DND-41 (cell line): ENCODE measurements around the gene ZIK1.

Experiments used
- ATAC-seq: fragments of 200-7000 bp; cut with Tn5 transposase; 3 replicates; pipeline ENCODE4 v1.9.1; 2021; ENCODE audit warnings: low read depth; ENCODE audit not compliant: insufficient read depth
- DNase-seq: peaks from one replicate; pipeline ENCODE4 v3.0.0-alpha.2; 2020
- H2AFZ ChIP-seq: 2 replicates; pipeline ENCODE4 v1.6.0; 2012; ENCODE audit warnings: low read depth, low read length
- H3K27ac ChIP-seq: 2 replicates; pipeline ENCODE4 v1.5.1; 2012; ENCODE audit warnings: low read length, inconsistent platforms
- H3K27me3 ChIP-seq: fragments of 200-600 bp; sonication (generic); 2 replicates; pipeline ENCODE4 v1.6.0; 2012; ENCODE audit warnings: low read length, mild to moderate bottlenecking, inconsistent platforms; ENCODE audit not compliant: insufficient read depth, poor library complexity
- H3K36me3 ChIP-seq: 2 replicates; pipeline ENCODE4 v1.5.1; 2012; ENCODE audit warnings: low read length, inconsistent platforms; ENCODE audit not compliant: insufficient read depth
- H3K4me1 ChIP-seq: 2 replicates; pipeline ENCODE4 v1.5.1; 2012; ENCODE audit warnings: mild to moderate bottlenecking, low read length; ENCODE audit not compliant: insufficient read depth
- H3K4me2 ChIP-seq: 2 replicates; pipeline ENCODE4 v1.6.0; 2012; ENCODE audit warnings: mild to moderate bottlenecking, moderate library complexity, low read length, inconsistent platforms; ENCODE audit not compliant: insufficient read depth
- H3K4me3 ChIP-seq, 2 experiments: fragments of 200-600 bp in 1 of 2; shearing (Covaris generic) in 1 of 2; 2 replicates each; pipeline ENCODE4 v1.5.1; 2012 to 2016; ENCODE audit warnings: inconsistent platforms in 2 of 2, low read length in 2 of 2, mild to moderate bottlenecking in 2 of 2, low read depth in 1 of 2, moderate library complexity in 1 of 2
- H3K79me2 ChIP-seq: 2 replicates; pipeline ENCODE4 v1.6.0; 2012; ENCODE audit warnings: low read length, inconsistent platforms; ENCODE audit not compliant: insufficient read depth
- H3K9ac ChIP-seq: 2 replicates; pipeline ENCODE4 v1.6.0; 2012; ENCODE audit warnings: low read depth, mild to moderate bottlenecking, inconsistent platforms, low read length, moderate library complexity
- H3K9me3 ChIP-seq: 2 replicates; pipeline ENCODE4 v1.5.1; 2012; ENCODE audit warnings: low read length, moderate library complexity, mild to moderate bottlenecking, inconsistent platforms; ENCODE audit not compliant: insufficient read depth, severe bottlenecking
- H4K20me1 ChIP-seq: 2 replicates; pipeline ENCODE4 v1.6.0; 2012; ENCODE audit warnings: low read length; ENCODE audit not compliant: insufficient read depth
- EZH2 ChIP-seq: IDR thresholded peaks from 3 replicates; pipeline ENCODE4 v1.6.1; 2012; ENCODE audit warnings: borderline replicate concordance, low read depth, mild to moderate bottlenecking, moderate library complexity, low read length, inconsistent platforms; ENCODE audit not compliant: severe bottlenecking
- TF ChIP-seq, protein P1 (sequence below): IDR thresholded peaks from 2 replicates; pipeline ENCODE4 v1.5.1; 2012; ENCODE audit warnings: borderline replicate concordance, low read length, moderate library complexity, mild to moderate bottlenecking; ENCODE audit not compliant: poor library complexity, severe bottlenecking; ENCODE audit errors: extremely low read depth

Gene ZIK1

DNA sequence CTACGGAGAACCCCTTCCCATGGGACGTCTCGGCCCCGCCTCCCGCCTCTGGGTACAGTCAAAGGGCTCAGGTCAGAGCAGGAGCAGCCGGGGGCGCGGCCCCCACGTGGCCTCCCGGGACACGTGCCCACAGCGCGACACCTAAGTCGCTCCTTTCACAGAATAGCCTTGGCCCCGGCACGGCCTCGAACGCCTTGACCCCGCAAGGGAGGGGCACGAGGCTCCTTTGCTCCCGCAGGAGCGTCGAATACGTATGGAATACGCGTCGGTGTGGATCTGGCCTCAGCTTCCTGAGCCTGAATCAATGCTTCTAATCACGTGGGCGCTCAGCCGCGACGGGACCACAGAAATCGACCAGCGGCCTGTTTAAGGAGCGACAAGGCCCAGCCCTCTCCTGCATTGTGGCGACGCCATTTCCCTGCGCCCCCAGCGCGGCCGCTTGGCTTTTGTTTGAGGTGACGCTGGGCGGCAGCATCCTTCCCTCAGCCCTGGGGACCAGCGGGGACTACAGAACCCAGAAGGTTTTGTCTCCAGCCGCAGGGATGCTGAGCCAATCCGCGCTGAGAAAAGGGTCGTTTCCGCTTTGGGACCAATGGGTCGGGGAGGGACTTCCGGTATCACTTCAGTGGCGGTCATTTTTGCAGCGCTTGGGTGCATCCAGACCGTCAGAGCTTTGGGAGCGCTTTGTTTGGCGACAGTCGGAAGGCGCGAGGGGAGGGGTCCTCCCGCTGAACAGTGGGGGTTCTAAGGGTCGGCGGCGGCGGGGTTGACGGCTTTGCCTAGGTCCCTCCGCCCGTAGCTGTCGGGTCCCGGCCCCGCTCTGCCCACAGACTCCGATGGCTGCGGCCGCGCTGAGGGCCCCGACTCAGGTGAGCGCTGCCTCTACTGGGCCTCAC, at the start of gene ZIK1:
ZIK1 (plus strand) TSS at position 625 of the 896 bp plus-strand sequence; CDS start at position 837, 212 bp downstream.
- H3K9ac ChIP-seq = peak within 1 kb of the TSS; percentile 76
- peak within 1 kb of the TSS; percentile 98 for H3K4me2 ChIP-seq
- peaks cover 46% of the 10 kb centered on the region for H3K36me3 ChIP-seq
- peak within 1 kb of the TSS; percentile 72 for H3K27ac ChIP-seq
- TF ChIP-seq, protein P1, sequence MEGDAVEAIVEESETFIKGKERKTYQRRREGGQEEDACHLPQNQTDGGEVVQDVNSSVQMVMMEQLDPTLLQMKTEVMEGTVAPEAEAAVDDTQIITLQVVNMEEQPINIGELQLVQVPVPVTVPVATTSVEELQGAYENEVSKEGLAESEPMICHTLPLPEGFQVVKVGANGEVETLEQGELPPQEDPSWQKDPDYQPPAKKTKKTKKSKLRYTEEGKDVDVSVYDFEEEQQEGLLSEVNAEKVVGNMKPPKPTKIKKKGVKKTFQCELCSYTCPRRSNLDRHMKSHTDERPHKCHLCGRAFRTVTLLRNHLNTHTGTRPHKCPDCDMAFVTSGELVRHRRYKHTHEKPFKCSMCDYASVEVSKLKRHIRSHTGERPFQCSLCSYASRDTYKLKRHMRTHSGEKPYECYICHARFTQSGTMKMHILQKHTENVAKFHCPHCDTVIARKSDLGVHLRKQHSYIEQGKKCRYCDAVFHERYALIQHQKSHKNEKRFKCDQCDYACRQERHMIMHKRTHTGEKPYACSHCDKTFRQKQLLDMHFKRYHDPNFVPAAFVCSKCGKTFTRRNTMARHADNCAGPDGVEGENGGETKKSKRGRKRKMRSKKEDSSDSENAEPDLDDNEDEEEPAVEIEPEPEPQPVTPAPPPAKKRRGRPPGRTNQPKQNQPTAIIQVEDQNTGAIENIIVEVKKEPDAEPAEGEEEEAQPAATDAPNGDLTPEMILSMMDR = peak; percentile 47
- no peak for TF ChIP-seq EZH2
- H3K27me3 ChIP-seq = no peaks in the 10 kb centered on the region
- peaks cover 33% of the 10 kb centered on the region for H3K4me1 ChIP-seq
- ATAC-seq (peak; percentile 91), DNase-seq (peak; percentile 95)
- peaks cover 37% of the 10 kb centered on the region for H3K79me2 ChIP-seq
- peaks cover 60% of the 10 kb centered on the region for H3K9me3 ChIP-seq
- H3K4me3 ChIP-seq = peak within 1 kb of the TSS; percentile 75 to 94
- H4K20me1 ChIP-seq = no peaks in the 10 kb centered on the region
- H2AFZ ChIP-seq = peak within 1 kb of the TSS; percentile 99

DNA sequence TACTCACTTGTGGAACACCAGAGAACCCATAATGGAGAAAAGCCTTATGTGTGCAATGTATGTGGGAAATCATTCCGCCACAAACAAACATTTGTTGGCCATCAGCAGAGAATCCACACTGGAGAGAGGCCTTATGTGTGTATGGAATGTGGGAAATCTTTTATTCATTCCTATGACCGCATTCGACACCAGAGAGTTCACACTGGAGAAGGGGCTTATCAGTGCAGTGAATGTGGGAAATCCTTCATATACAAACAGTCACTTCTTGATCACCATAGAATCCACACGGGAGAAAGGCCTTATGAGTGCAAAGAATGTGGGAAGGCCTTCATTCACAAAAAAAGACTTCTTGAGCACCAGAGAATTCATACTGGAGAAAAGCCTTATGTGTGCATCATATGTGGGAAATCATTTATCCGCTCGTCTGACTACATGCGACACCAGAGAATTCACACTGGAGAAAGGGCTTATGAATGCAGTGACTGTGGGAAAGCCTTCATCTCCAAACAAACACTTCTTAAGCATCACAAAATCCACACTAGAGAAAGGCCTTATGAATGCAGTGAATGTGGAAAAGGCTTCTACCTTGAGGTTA, 45.9 kb upstream of the ZIK1 start:
- H3K36me3 ChIP-seq = peaks cover 100% of the 10 kb centered on the region
- H3K27ac ChIP-seq = no peak overlapping the region
- H3K4me1 ChIP-seq = no peaks in the 10 kb centered on the region
- no peak overlapping the region for H3K4me2 ChIP-seq
- no peak overlapping the region for H3K9ac ChIP-seq
- ATAC-seq (no peak), DNase-seq (no peak)
- peaks cover 23% of the 10 kb centered on the region; the same call in 1 of the 2 replicates for H3K79me2 ChIP-seq
- H2AFZ ChIP-seq = no peak overlapping the region
- no peaks in the 10 kb centered on the region for H3K27me3 ChIP-seq
- H4K20me1 ChIP-seq = no peaks in the 10 kb centered on the region
- peaks cover 79% of the 10 kb centered on the region for H3K9me3 ChIP-seq
- no peak for TF ChIP-seq EZH2
- TF ChIP-seq, protein P1 = no peak
- no peak overlapping the region for H3K4me3 ChIP-seq

DNA sequence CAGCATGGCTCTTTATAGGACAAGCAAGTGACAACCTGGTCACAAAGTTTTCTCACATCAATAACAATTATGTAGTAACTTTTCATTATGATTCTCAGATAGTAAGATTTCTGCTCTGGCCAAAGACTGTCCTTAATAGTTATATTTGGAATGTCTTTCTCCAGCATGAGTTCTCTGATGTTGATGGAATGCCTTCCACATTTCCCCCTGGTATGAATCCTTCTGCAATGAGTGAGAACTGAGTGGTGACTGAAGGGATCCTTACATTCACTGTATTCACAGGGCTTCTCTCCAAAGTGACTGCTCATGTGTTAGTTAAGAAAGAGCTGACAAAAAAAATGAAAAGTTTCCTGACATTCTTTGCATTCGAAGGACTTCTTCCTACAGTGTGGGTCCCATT, 37.4 kb upstream of the ZIK1 start:
- no peak for TF ChIP-seq EZH2
- TF ChIP-seq, protein P1 = no peak

More for the DNA sequence above, 37.4 kb upstream of the ZIK1 start:
- Histone ChIP-seq H4K20me1 (no peaks in the 10 kb centered on the region), H3K27ac (no peak overlapping the region), H2AFZ (no peak overlapping the region), H3K4me3 (no peak overlapping the region), H3K4me2 (no peak overlapping the region), H3K79me2 (no peaks in the 10 kb centered on the region; the same call in 1 of the 2 replicates), H3K9me3 (peaks cover 68% of the 10 kb centered on the region), H3K27me3 (no peaks in the 10 kb centered on the region), H3K36me3 (peaks cover 100% of the 10 kb centered on the region), H3K9ac (no peak overlapping the region), H3K4me1 (no peaks in the 10 kb centered on the region)
- ATAC-seq = no peak
- DNase-seq = no peak
